ENCODE measurements around the gene PAGE4. TPM values are rescaled to one million over a fixed set of nuclear protein-coding genes. Genes with fewer than 3 reads are reported as not detected.

The PAGE4 gene
- total RNA-seq, 2 donors from 2014 or later: not detected

DNA sequence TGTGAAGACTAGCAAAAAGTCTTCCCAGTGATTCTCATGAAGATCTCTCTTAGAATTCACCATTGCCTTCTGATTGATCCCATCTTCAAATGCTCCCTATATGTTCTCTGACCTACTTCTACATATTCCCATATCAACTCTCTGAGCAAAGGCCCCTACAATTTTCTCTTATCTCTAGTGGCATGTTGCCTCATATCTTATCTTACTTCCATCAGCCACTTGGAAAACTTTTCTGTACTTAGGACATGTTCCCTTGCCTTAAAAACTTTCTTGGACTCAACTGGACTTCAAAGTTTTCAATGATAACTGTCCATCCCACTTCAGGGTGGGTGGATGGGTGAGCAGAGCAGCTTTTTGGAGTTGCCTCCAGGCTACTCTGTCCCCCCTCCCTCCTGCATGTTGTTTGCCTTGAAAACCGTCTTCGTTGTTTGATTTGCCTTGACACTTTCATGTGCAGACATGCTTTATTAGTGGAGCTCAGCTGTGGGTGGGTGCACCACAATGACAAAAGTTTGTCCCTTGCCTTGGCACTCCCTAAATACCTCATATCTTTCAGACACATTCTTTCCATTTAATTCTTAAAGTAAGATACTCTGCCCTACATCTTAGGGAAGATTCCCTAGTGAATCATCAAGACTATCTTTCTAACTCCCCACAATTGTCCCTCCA, 31.9 kb downstream of the PAGE4 start:
- H3K27me3 ChIP-seq (replicated peaks; ENCODE audit: insufficient read depth): no peaks in the 10 kb centered on the region

DNA sequence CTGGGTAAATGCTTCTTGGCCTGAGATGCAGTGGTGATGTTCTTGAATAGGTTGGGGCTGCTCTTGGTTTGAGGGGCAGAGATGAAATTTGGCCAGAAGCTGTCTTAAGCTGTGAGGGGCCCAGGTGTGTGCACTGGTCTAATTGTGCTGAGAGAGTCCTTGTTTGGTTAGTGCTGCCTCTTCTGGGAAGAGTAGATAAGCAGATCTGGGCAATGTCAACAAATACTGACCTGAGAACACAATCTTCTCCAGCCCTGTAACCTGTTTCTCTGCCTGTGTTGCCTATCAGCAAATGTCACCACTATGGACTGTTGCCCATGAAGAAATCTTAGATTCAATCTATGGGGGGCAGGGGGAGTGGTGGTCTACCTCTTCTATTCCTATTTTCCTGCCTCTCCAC, 33.0 kb downstream of the PAGE4 start:
- no peaks in the 10 kb centered on the region for H3K36me3 ChIP-seq
- TF ChIP-seq, protein P1, sequence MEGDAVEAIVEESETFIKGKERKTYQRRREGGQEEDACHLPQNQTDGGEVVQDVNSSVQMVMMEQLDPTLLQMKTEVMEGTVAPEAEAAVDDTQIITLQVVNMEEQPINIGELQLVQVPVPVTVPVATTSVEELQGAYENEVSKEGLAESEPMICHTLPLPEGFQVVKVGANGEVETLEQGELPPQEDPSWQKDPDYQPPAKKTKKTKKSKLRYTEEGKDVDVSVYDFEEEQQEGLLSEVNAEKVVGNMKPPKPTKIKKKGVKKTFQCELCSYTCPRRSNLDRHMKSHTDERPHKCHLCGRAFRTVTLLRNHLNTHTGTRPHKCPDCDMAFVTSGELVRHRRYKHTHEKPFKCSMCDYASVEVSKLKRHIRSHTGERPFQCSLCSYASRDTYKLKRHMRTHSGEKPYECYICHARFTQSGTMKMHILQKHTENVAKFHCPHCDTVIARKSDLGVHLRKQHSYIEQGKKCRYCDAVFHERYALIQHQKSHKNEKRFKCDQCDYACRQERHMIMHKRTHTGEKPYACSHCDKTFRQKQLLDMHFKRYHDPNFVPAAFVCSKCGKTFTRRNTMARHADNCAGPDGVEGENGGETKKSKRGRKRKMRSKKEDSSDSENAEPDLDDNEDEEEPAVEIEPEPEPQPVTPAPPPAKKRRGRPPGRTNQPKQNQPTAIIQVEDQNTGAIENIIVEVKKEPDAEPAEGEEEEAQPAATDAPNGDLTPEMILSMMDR (IDR thresholded peaks at IDR 0.05): no peak
- no peak overlapping the region for H3K4me3 ChIP-seq
- no peak overlapping the region for H3K27ac ChIP-seq
- H3K9me3 ChIP-seq: no peaks in the 10 kb centered on the region
- DNase-seq (ENCODE audit: low spot score): no peak
- no peak for ATAC-seq (ENCODE audit: insufficient number of reproducible peaks, low FRiP score, low read depth)
- H3K4me1 ChIP-seq (ENCODE audit: control insufficient read depth in 1 of 2, low read depth in 2 of 2): no peaks in the 10 kb centered on the region
- H3K27me3 ChIP-seq (replicated peaks; ENCODE audit: insufficient read depth): no peaks in the 10 kb centered on the region

More for the DNA sequence above, 31.9 kb downstream of the PAGE4 start:
- H3K4me3 ChIP-seq: no peak overlapping the region
- H3K27ac ChIP-seq: no peak overlapping the region
- H3K36me3 ChIP-seq: no peaks in the 10 kb centered on the region
- TF ChIP-seq, protein P1 (IDR thresholded peaks at IDR 0.05): no peak
- no peaks in the 10 kb centered on the region for H3K4me1 ChIP-seq (ENCODE audit: control insufficient read depth in 1 of 2, low read depth in 2 of 2)
- no peaks in the 10 kb centered on the region for H3K9me3 ChIP-seq
- DNase-seq (ENCODE audit: low spot score) (no peak), ATAC-seq (ENCODE audit: insufficient number of reproducible peaks, low FRiP score, low read depth) (no peak)

DNA sequence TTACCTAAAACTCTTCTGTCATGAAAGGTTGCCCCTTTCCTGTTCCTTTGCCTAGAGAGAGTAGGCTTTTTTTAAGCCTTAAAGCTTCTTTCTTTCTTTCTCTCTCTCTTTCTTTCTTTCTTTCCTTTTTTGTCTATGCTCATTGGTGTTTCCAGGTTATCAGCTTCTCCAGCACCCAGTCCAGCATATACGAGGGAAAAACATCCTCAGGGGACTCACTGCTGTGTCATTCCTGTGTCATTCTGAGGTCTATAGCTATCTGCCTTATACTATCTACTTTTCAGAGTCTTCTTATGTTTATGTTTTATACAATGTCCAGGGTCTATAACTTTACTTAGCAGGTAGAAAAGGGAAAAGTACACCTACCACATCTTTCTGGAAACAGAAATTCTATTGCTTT, 39.6 kb downstream of the PAGE4 start:
- Histone ChIP-seq H3K4me3 (no peak overlapping the region), H3K36me3 (no peaks in the 10 kb centered on the region), H3K4me1 (ENCODE audit: control insufficient read depth in 1 of 2, low read depth in 2 of 2) (no peaks in the 10 kb centered on the region), H3K27me3 (replicated peaks; ENCODE audit: insufficient read depth) (no peaks in the 10 kb centered on the region), H3K27ac (no peak overlapping the region), H3K9me3 (no peaks in the 10 kb centered on the region)
- DNase-seq (ENCODE audit: low spot score) (no peak), ATAC-seq (ENCODE audit: insufficient number of reproducible peaks, low FRiP score, low read depth) (no peak)
- TF ChIP-seq, protein P1 (IDR thresholded peaks at IDR 0.05): no peak

DNA sequence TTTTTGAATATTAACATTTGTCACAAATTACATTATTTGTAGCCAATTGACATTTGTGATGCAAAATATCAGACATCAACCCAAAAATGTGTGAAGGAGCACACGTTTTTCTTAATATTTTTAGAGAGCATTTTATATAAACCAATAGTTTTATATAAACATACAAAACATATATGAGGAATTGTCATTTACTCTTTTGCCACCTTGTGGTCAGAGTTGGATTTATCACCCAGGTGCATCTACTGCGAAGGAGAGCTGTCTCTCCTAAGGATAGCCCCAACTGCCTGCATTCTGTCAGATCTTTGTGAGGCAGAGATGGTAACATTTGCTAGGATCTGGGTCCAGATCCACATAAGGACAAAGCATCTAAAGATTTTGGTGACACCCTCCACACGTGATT, 47.6 kb downstream of the PAGE4 start:
- no peaks in the 10 kb centered on the region for H3K9me3 ChIP-seq
- no peaks in the 10 kb centered on the region for H3K36me3 ChIP-seq
- H3K4me3 ChIP-seq: no peak overlapping the region
- H3K4me1 ChIP-seq (ENCODE audit: control insufficient read depth in 1 of 2, low read depth in 2 of 2): peaks cover 0 to 25% of the 10 kb centered on the region in 2 donors
- ATAC-seq (ENCODE audit: insufficient number of reproducible peaks, low FRiP score, low read depth) (no peak), DNase-seq (ENCODE audit: low spot score) (no peak)
- TF ChIP-seq, protein P1 (IDR thresholded peaks at IDR 0.05): peak; percentile 37
- H3K27ac ChIP-seq: peak overlapping the region in 1 of 2 donors; percentile 76
- H3K27me3 ChIP-seq (replicated peaks; ENCODE audit: insufficient read depth): no peaks in the 10 kb centered on the region

DNA sequence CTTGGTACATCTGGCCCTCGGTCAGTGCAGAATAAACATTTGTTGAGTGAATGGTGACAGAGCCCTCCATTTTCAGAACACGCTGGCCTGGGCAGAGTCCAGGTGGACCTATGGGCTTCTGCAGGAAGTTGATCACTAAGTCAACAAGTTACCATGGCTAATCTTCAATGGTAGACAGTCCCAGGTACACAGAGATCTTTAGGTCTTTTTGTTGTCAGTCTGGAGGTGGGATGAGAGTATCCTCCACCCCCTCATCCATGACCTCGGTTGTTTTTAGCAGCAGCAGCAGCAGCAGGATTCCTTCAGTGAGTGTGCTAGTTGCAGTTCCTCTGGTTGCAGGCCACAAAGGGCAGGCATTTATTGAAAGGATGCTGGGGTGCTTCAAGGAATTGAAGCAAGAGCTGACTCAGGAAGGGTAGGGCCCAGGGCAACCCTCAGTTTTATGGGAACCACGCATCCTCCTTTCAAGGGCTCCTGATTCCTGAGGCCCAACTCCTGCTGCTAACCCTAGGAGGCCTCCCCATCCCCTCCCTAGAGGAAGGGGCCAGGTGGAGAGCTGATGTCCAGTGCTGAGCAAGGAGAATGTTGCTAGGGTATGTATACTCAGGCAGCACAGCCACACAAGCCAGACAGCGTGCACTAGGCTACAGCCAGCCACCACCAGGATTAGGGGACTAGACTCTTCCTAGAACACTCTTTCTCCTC, 48.4 kb downstream of the PAGE4 start:
- H3K27ac ChIP-seq: peak overlapping the region; percentile 76 to 78
- H3K36me3 ChIP-seq: no peaks in the 10 kb centered on the region
- no peaks in the 10 kb centered on the region for H3K9me3 ChIP-seq
- H3K27me3 ChIP-seq (replicated peaks; ENCODE audit: insufficient read depth): no peaks in the 10 kb centered on the region
- peaks cover 0 to 25% of the 10 kb centered on the region in 2 donors for H3K4me1 ChIP-seq (ENCODE audit: control insufficient read depth in 1 of 2, low read depth in 2 of 2)
- DNase-seq (ENCODE audit: low spot score) (no peak), ATAC-seq (ENCODE audit: insufficient number of reproducible peaks, low FRiP score, low read depth) (no peak)
- TF ChIP-seq, protein P1 (IDR thresholded peaks at IDR 0.05): no peak
- H3K4me3 ChIP-seq: no peak overlapping the region

All from thoracic aorta (tissue), 2 donors.